Lung (tissue), 12 donors: Measurements from ENCODE around the gene SLC2A11. TPM values are rescaled to one million over a fixed set of nuclear protein-coding genes. Genes with fewer than 3 reads are reported as not detected.
A peak's percentile ranks its signal among the peaks of the same experiment; 100 is the strongest.

Source experiments
- ATAC-seq: fragments of 200-7000 bp; cut with Tn5 transposase; one replicate; pipeline ENCODE4 v1.9.1; 2020; ENCODE audit warnings: moderate number of reproducible peaks; ENCODE audit not compliant: insufficient read depth, low FRiP score
- DNase-seq, 3 donors: peaks; one replicate each; pipeline ENCODE4 v3.0.0-alpha.2; 2013 to 2017
- H3K27ac ChIP-seq, 2 donors: one replicate each; pipeline ENCODE4 v1.5.1; 2013; ENCODE audit warnings: mild to moderate bottlenecking in 2 of 2, moderate library complexity in 2 of 2, control low read depth in 1 of 2, inconsistent platforms in 1 of 2, low read depth in 1 of 2, low read length in 1 of 2
- H3K27me3 ChIP-seq, 3 donors: one replicate each; pipeline ENCODE4 v1.5.1; 2013; ENCODE audit warnings: low read length in 2 of 3; ENCODE audit not compliant: control insufficient read depth in 3 of 3, insufficient read depth in 3 of 3
- H3K36me3 ChIP-seq, 4 donors: one replicate each; pipeline ENCODE4 v1.5.1; 2013; ENCODE audit warnings: low read length in 4 of 4, mild to moderate bottlenecking in 1 of 4, moderate library complexity in 1 of 4; ENCODE audit not compliant: control insufficient read depth in 4 of 4, insufficient read depth in 4 of 4
- H3K4me1 ChIP-seq, 5 donors: one replicate each; pipeline ENCODE4 v1.5.1; 2013; ENCODE audit warnings: low read length in 5 of 5, mild to moderate bottlenecking in 2 of 5, moderate library complexity in 1 of 5; ENCODE audit not compliant: control insufficient read depth in 5 of 5, insufficient read depth in 5 of 5
- H3K4me3 ChIP-seq: one replicate; pipeline ENCODE4 v1.5.1; 2013; ENCODE audit warnings: mild to moderate bottlenecking, control low read depth, moderate library complexity
- H3K9ac ChIP-seq, 2 donors: one replicate each; pipeline ENCODE4 v1.5.1; 2013; ENCODE audit warnings: low read length in 2 of 2, control low read depth in 1 of 2; ENCODE audit not compliant: insufficient read depth in 1 of 2
- H3K9me3 ChIP-seq, 4 donors: one replicate each; pipeline ENCODE4 v1.5.1; 2013; ENCODE audit warnings: low read length in 3 of 4, mild to moderate bottlenecking in 1 of 4, moderate library complexity in 1 of 4; ENCODE audit not compliant: control insufficient read depth in 4 of 4, insufficient read depth in 3 of 4
- WGBS, 2 donors: extraction: QIAGEN DNeasy Blood & Tissue Kit; methylation state at CpG; one replicate each; pipeline ENCODE4 v1.1.7; 2013; 5-methylcytosine and 5-hydroxymethylcytosine counted together
- polyA plus RNA-seq, 2 donors: library from polyadenylated mRNA; stranded (reverse); fragments of 200-250 nt; gene quantifications; one replicate each; pipeline ENCODE4 v1.2.1, GENCODE V29; 2013
- total RNA-seq, 2 donors: library from RNA; depleted of rRNA in 1 of 2; stranded (reverse); fragments of >200 nt in 1 of 2; gene quantifications; one replicate each; pipeline ENCODE4 v1.2.1, GENCODE V29; 2014 to 2021
- TF ChIP-seq, protein P1 (sequence below): IDR thresholded peaks from 2 replicates; pipeline ENCODE4 v1.5.1; 2012; ENCODE audit warnings: mild to moderate bottlenecking; ENCODE audit errors: control extremely low read depth, extremely low read depth
- donor health status: control.
- donor health status: control.
- donor health status: Bipolar disorder and iron deficiency.
- donor health status: healthy.
- donor health status: DM: yes; HTN: yes; CAD: no.

The SLC2A11 gene
- total and polyA plus RNA-seq, 4 donors = 3.9 to 14.1 (median 10.3) TPM

DNA sequence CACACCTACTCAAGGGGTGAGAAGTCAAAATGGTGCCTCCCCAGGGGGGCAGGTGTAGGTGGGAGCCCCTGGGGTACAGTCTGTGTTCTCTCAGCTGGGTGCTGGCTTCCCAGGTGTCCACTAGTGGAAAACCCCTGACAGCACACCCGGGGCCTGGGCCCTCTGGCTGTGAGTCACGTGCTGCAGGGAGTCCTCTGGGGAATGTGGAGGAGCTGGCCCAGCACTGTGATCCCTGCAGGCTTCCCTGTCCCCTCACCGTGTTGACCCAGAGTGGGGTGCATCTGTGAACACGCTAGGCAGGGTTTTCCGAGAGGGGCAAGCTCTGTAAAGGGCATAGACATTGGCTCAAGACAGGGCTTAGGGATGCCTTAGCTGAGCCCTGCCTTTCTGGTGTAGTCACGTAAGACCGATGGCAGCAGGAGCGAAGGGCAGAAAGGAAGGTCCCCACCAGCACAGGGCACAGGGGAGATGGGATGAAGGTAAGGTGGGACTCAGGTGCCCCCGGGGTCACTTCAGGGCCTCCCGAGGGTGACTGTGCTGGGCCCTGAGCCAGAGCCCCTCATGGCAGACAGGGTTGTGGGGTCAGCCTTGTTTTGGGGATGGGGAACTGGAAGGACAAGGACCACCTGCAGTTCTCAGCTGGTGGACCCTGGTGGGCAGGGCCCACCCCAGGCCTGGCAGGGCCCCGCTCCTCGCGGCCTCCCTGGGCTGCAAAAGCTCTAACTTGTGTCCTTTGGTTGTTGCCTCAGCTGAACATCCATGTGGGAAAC lies 33.0 kb upstream of the SLC2A11 start:
- no peaks in the 10 kb centered on the region for H3K9me3 ChIP-seq
- H3K27ac ChIP-seq = peak overlapping the region in 1 of 2 donors; percentile 78
- peaks cover 0 to 6% (median 0%) of the 10 kb centered on the region in 5 donors for H3K4me1 ChIP-seq
- ATAC-seq = no peak
- 95% methylated on average over 13 of the region's 13 CpGs for WGBS, 2 donors
- H3K36me3 ChIP-seq = peaks cover 6 to 82% (median 59%) of the 10 kb centered on the region in 4 donors
- DNase-seq = no peak
- no peak overlapping the region for H3K4me3 ChIP-seq
- no peak overlapping the region for H3K9ac ChIP-seq
- TF ChIP-seq, protein P1, sequence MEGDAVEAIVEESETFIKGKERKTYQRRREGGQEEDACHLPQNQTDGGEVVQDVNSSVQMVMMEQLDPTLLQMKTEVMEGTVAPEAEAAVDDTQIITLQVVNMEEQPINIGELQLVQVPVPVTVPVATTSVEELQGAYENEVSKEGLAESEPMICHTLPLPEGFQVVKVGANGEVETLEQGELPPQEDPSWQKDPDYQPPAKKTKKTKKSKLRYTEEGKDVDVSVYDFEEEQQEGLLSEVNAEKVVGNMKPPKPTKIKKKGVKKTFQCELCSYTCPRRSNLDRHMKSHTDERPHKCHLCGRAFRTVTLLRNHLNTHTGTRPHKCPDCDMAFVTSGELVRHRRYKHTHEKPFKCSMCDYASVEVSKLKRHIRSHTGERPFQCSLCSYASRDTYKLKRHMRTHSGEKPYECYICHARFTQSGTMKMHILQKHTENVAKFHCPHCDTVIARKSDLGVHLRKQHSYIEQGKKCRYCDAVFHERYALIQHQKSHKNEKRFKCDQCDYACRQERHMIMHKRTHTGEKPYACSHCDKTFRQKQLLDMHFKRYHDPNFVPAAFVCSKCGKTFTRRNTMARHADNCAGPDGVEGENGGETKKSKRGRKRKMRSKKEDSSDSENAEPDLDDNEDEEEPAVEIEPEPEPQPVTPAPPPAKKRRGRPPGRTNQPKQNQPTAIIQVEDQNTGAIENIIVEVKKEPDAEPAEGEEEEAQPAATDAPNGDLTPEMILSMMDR = no peak
- H3K27me3 ChIP-seq = no peaks in the 10 kb centered on the region

DNA sequence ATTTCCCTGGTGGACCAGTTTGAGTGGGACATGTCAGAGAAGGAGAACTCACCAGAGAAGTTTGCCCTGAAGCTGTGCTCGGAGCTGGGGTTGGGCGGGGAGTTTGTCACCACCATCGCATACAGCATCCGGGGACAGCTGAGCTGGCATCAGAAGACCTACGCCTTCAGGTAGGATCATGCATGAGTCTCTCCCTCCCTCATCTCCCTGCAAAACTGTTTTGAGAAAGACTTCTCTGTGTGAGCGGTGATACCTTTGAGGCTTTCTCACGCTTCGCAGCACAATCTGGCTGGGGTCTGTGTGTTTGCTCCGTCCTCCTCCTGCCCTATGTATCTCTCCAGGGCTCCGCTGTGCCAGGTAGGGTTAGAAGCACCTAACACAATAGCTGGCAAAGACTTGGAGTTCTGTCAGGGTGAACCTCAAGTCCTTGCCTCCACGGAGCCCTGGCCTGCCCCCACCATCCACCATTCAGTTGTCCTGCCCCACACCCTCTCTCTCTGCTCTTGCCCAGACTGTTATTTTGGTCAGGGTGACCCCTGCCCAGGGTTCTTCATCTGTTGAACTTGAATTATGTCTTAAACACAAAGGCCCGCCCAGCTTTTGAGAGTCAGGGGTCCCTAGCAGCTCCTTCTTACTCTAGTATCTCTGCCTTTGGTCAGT lies 32.3 kb upstream of the SLC2A11 start:
- WGBS, 2 donors = 96 to 98% methylated on average over 12 of the region's 12 CpGs
- H3K4me1 ChIP-seq = peaks cover 0 to 6% (median 0%) of the 10 kb centered on the region in 5 donors
- no peak for ATAC-seq
- TF ChIP-seq, protein P1 = no peak
- H3K36me3 ChIP-seq = peaks cover 6 to 78% (median 63%) of the 10 kb centered on the region in 4 donors
- no peak overlapping the region for H3K4me3 ChIP-seq
- no peaks in the 10 kb centered on the region for H3K9me3 ChIP-seq
- peak overlapping the region in 1 of 2 donors; percentile 38 for H3K27ac ChIP-seq
- no peaks in the 10 kb centered on the region for H3K27me3 ChIP-seq
- no peak for DNase-seq
- no peak overlapping the region for H3K9ac ChIP-seq

DNA sequence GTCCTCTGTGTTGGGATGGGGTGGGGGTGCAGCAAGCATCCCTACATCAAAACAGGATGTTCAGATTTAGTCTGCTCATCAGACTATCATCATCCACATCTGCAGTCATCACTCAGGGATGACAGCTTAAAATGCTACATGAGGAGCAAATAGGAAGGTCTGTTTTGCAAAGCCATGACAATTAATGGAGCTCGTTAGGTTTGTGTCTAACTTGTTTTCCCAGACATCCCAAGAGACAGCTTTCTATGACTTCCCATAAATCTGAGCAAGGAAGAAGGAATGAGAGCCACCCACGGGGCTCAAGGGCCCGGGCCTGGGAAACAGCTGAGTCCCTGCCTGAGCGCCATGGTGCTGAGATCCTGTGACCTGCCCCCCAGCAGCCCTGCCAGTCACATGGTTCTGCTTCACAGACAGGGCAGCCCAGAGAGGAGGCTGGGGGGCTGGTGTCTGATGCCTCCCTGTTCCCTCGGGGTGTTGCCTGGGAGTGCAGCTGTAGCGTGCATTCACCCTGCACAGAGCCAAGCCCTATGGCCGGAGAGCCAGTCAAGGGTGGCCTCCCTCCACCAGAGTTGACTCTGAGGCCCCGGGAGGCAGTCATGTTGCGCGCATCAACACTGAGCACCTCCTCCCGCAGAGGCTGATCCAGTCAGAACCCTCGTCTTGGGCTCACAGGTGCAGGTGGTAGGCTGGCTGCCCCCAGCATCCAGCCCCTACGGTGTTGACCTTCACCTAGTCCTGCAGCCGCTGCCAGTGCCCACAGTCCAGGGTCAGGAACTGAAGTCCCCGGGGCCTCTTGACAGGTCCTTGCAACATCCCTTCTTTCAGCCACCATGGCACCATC lies 30.9 kb upstream of the SLC2A11 start:
- ATAC-seq (no peak), DNase-seq (no peak)
- TF ChIP-seq, protein P1 = no peak
- Histone ChIP-seq H3K4me3 (no peak overlapping the region), H3K27ac (peak overlapping the region in 1 of 2 donors; percentile 64), H3K9ac (no peak overlapping the region), H3K9me3 (no peaks in the 10 kb centered on the region), H3K4me1 (peaks cover 0 to 6% (median 0%) of the 10 kb centered on the region in 5 donors), H3K27me3 (no peaks in the 10 kb centered on the region), H3K36me3 (peaks cover 0 to 70% (median 55%) of the 10 kb centered on the region in 4 donors)
- 80 to 91% methylated on average over 15 of the region's 15 CpGs for WGBS, 2 donors
